Breast epithelium (tissue), 3 donors: ENCODE measurements around the gene WDPCP.

Experiments used
- POLR2AphosphoS5 ChIP-seq, 3 donors: sonication (generic); formaldehyde crosslinking; IDR thresholded peaks; one replicate each; pipeline ENCODE4 v1.6.1; 2017; ENCODE audit warnings: antibody characterized with exemption in 3 of 3
- TF ChIP-seq, protein P1 (sequence below), 3 donors: fragments of 450-650 bp; IDR thresholded peaks; one replicate each; pipeline ENCODE4 v1.5.1; 2016 to 2017; ENCODE audit warnings: antibody characterized with exemption in 3 of 3, mild to moderate bottlenecking in 3 of 3, moderate library complexity in 3 of 3

DNA sequence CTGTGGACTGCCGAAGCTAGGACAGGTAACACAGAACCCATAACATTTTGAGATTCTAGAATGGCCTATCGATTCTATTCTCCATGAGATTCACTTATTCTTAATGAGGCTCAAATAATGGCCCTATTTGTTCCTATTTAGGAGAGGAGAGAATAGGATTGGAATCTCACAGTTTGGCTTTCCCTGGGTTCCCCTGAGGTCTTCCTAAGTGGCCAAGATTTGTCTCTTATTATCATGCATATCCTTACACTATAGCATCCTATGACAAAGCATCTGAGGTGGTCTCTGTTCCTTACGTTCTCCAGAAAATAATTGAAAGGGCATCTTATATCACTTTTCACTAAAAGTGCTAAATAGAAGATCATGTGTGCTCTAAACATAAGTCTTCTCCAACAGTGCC, 9.5 kb downstream of the WDPCP start:
- TF ChIP-seq POLR2AphosphoS5 (IDR thresholded peaks at IDR 0.05) = no peak
- TF ChIP-seq, protein P1, sequence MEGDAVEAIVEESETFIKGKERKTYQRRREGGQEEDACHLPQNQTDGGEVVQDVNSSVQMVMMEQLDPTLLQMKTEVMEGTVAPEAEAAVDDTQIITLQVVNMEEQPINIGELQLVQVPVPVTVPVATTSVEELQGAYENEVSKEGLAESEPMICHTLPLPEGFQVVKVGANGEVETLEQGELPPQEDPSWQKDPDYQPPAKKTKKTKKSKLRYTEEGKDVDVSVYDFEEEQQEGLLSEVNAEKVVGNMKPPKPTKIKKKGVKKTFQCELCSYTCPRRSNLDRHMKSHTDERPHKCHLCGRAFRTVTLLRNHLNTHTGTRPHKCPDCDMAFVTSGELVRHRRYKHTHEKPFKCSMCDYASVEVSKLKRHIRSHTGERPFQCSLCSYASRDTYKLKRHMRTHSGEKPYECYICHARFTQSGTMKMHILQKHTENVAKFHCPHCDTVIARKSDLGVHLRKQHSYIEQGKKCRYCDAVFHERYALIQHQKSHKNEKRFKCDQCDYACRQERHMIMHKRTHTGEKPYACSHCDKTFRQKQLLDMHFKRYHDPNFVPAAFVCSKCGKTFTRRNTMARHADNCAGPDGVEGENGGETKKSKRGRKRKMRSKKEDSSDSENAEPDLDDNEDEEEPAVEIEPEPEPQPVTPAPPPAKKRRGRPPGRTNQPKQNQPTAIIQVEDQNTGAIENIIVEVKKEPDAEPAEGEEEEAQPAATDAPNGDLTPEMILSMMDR (IDR thresholded peaks at IDR 0.05) = no peak
